Tibial nerve (tissue), 4 donors: ENCODE results near the gene RSRP1.
"Not testable (repeated sequence)": the region's sequence is repeated elsewhere in the genome, so short reads cannot be mapped to it uniquely, and the experiment has no call there.

Source experiments
- EP300 ChIP-seq, 2 donors: sonication (generic); formaldehyde crosslinking; IDR thresholded peaks; one replicate each; pipeline ENCODE4 v1.6.1; 2017; ENCODE audit warnings: antibody characterized with exemption in 2 of 2, mild to moderate bottlenecking in 1 of 2
- POLR2A ChIP-seq, 2 donors: fragments of 450-650 bp; IDR thresholded peaks; one replicate each; pipeline ENCODE4 v1.6.1; 2017; ENCODE audit warnings: antibody characterized with exemption in 2 of 2, mild to moderate bottlenecking in 2 of 2, moderate library complexity in 2 of 2
- TF ChIP-seq, protein P1 (sequence below), 5 experiments: fragments of 200-600 bp in 3 of 5; fragments of 450-650 bp in 2 of 5; sonication (generic) in 3 of 5; IDR thresholded peaks; one replicate each; pipeline ENCODE4 v1.5.1; 2016 to 2019; ENCODE audit warnings: antibody characterized with exemption in 5 of 5, mild to moderate bottlenecking in 3 of 5, moderate library complexity in 2 of 5

DNA sequence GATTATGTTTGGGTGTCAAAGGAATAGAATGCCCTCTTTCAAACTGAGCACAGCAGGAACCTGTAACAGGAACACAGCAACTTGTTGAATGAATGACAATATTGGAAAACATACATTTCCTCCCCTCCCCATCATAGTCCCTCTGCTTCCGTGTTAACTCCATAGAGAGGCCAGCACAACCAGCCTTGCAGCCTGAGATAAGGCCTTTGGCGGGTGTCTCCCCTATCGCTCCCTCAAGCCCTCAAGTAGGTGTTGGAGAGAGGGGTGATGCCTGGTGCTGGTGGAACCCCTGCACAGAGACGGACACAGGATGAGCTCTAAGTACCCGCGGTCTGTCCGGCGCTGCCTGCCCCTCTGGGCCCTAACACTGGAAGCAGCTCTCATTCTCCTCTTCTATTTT lies 25.0 kb upstream of the RSRP1 start, which contains the start of gene RHD:
- TF ChIP-seq POLR2A, EP300 (IDR thresholded peaks at IDR 0.05): not testable (repeated sequence)
- TF ChIP-seq, protein P1, sequence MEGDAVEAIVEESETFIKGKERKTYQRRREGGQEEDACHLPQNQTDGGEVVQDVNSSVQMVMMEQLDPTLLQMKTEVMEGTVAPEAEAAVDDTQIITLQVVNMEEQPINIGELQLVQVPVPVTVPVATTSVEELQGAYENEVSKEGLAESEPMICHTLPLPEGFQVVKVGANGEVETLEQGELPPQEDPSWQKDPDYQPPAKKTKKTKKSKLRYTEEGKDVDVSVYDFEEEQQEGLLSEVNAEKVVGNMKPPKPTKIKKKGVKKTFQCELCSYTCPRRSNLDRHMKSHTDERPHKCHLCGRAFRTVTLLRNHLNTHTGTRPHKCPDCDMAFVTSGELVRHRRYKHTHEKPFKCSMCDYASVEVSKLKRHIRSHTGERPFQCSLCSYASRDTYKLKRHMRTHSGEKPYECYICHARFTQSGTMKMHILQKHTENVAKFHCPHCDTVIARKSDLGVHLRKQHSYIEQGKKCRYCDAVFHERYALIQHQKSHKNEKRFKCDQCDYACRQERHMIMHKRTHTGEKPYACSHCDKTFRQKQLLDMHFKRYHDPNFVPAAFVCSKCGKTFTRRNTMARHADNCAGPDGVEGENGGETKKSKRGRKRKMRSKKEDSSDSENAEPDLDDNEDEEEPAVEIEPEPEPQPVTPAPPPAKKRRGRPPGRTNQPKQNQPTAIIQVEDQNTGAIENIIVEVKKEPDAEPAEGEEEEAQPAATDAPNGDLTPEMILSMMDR (IDR thresholded peaks at IDR 0.05): not testable (repeated sequence)
